Fibroblast of pulmonary artery (primary cell): ENCODE measurements around the gene DENND1A.

Experiments used
- DNase-seq: peaks from one replicate; pipeline ENCODE4 v3.0.0-alpha.2; 2010; ENCODE audit warnings: low read depth
- H3K4me3 ChIP-seq: replicated peaks from 2 replicates; pipeline ENCODE4 v1.5.1; 2011; ENCODE audit warnings: low read depth, mild to moderate bottlenecking, control low read depth, low read length, moderate library complexity
- TF ChIP-seq, protein P1 (sequence below): IDR thresholded peaks from 2 replicates; pipeline ENCODE4 v1.5.1; 2011; ENCODE audit warnings: mild to moderate bottlenecking, control low read depth, low read length, inconsistent platforms; ENCODE audit errors: missing control alignments

The DENND1A gene

GRCh38 chr9:123556464-123557435, 373.2 kb downstream of the DENND1A start:
- H3K4me3 ChIP-seq, result no peak overlapping the region
- TF ChIP-seq, protein P1, sequence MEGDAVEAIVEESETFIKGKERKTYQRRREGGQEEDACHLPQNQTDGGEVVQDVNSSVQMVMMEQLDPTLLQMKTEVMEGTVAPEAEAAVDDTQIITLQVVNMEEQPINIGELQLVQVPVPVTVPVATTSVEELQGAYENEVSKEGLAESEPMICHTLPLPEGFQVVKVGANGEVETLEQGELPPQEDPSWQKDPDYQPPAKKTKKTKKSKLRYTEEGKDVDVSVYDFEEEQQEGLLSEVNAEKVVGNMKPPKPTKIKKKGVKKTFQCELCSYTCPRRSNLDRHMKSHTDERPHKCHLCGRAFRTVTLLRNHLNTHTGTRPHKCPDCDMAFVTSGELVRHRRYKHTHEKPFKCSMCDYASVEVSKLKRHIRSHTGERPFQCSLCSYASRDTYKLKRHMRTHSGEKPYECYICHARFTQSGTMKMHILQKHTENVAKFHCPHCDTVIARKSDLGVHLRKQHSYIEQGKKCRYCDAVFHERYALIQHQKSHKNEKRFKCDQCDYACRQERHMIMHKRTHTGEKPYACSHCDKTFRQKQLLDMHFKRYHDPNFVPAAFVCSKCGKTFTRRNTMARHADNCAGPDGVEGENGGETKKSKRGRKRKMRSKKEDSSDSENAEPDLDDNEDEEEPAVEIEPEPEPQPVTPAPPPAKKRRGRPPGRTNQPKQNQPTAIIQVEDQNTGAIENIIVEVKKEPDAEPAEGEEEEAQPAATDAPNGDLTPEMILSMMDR, result no peak
- no peak for DNase-seq

DNA sequence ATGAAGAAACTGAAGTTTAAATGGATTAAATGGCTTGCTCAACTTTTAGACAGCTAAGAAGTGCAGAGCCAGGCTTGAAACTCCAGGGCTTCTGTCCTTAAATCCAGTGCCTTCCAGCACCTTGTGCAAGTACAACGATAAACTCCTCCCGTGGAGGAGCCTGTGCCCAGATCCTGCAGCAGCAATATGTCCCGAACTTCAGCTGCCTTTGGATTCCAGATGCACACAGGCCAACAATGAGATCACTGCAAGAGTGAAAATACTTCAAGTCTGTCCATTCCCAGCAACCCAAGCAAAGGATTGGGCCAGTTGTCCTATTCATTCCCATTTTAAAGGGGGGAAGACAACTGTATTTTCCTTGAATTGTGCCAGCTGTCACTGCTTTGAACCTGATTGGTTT, 374.3 kb downstream of the DENND1A start:
- DNase-seq, result no peak
- TF ChIP-seq, protein P1, result no peak
- no peak overlapping the region for H3K4me3 ChIP-seq

DNA sequence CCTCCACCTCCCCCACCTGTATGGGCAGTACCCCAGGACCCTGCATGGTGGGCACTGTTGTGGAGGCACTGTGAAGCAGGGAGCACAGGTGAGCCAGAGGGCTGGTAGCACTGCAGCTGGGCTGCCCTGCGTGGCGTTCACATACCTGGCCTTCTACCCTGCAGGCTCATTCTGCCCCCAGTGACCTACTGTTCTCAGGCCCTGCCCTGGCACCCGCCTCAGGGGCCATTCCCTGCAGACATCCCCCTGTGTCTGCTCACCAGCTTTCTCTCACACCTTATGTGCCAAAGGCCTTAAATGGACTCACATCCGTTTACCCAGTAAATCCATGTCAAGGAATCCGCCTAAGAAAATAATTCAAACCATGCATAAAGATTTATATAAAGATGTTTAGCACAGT, 377.4 kb downstream of the DENND1A start:
- DNase-seq, result no peak

GRCh38 chr9:123551734-123552133, 378.2 kb downstream of the DENND1A start:
- H3K4me3 ChIP-seq, result no peak overlapping the region
- TF ChIP-seq, protein P1, result no peak
- no peak for DNase-seq

More for the DNA sequence above, 377.4 kb downstream of the DENND1A start:
- no peak overlapping the region for H3K4me3 ChIP-seq
- TF ChIP-seq, protein P1, result no peak

- H3K4me3 ChIP-seq, result no peak overlapping the region
- TF ChIP-seq, protein P1, result no peak
- DNase-seq, result no peak
Measured at GRCh38 chr9:123550797-123551196, 379.1 kb downstream of the DENND1A start.

GRCh38 chr9:123550012-123550411, 379.9 kb downstream of the DENND1A start:
- H3K4me3 ChIP-seq, result no peak overlapping the region
- no peak for DNase-seq
- TF ChIP-seq, protein P1, result no peak
